GM18520 (cell line): ENCODE measurements around the gene ACADL.
A peak's percentile ranks its signal among the peaks of the same experiment; 100 is the strongest.

ENCODE experiments used
- ATAC-seq: cut with Tn5 transposase; IDR thresholded peaks from one replicate; pipeline ENCODE4 v1.9.1; 2021; ENCODE audit not compliant: unreplicated experiment

ACADL gene

GRCh38 chr2:210171309-210172218 is 53.7 kb downstream of the ACADL start, which contains the start of gene KANSL1L:
Gene KANSL1L (minus strand): TSS chr2:210171409. CDS start chr2:210154582, 16,827 bp downstream.
- peak; percentile 56 for ATAC-seq

GRCh38 chr2:210170446-210171303 is 54.6 kb downstream of the ACADL start:
- peak; percentile 51 for ATAC-seq

- ATAC-seq: no peak
Measured at GRCh38 chr2:210170196-210170445, 55.1 kb downstream of the ACADL start.

GRCh38 chr2:210169516-210170195 is 55.6 kb downstream of the ACADL start:
- peak; percentile 29 for ATAC-seq

- ATAC-seq: no peak
Measured at GRCh38 chr2:210167227-210167626, 58.0 kb downstream of the ACADL start.

GRCh38 chr2:210162466-210163124 is 62.7 kb downstream of the ACADL start:
- no peak for ATAC-seq

- ATAC-seq: no peak
Measured at GRCh38 chr2:210159059-210159458, 66.2 kb downstream of the ACADL start.

GRCh38 chr2:210158236-210158635 is 67.0 kb downstream of the ACADL start:
- no peak for ATAC-seq

- no peak for ATAC-seq
Measured at GRCh38 chr2:210157526-210157925, 67.7 kb downstream of the ACADL start.

- ATAC-seq: no peak
Measured at GRCh38 chr2:210147614-210148013, 77.6 kb downstream of the ACADL start.
